CD4-positive, alpha-beta T cell treated with Interferon gamma for 1 hour (primary cell): Measurements from ENCODE around the gene TRERF1.
"Not testable (repeated sequence)": the region's sequence is repeated elsewhere in the genome, so short reads cannot be mapped to it uniquely, and the experiment has no call there.

Experiments used
- DNase-seq: peaks from one replicate; pipeline ENCODE4 v3.0.0-alpha.2; 2020

Gene TRERF1

DNA sequence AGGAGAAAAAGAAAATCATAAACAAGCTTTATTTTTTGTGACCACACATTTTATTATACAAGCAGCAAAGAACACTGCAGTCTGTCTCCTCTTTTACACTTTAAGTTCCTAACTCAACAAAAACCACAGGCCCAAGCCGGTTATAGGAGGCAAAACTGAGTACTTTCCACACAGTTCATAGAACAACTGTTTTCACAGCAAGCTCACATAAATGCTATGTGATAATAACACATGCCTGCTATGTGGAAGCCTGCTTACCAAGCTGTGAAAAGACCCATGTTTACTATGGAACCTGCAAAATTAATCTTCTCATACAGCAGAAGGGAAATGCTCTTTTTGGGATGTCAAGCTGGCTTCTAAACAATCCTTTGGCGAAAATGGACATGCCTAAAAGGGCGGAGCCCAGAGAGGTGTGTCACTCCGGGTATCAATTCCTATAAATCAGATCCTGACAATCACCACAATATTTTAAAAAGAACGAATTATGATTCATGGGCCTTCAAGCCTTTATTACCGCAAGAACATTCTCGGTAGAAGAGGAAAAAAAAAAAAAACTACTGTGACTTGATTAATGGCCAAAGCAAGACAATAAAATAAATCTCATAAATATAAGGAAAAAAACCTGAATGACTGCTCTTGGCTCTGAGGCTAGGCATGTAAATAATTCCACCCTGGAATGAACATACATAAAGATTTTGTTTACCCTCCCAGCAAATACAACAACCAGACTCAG, 2.6 kb downstream of the TRERF1 start:
- DNase-seq, result no peak

GRCh38 chr6:42448391-42448790, 3.3 kb downstream of the TRERF1 start:
- no peak for DNase-seq

GRCh38 chr6:42446996-42447395, 4.7 kb downstream of the TRERF1 start:
- no peak for DNase-seq

DNA sequence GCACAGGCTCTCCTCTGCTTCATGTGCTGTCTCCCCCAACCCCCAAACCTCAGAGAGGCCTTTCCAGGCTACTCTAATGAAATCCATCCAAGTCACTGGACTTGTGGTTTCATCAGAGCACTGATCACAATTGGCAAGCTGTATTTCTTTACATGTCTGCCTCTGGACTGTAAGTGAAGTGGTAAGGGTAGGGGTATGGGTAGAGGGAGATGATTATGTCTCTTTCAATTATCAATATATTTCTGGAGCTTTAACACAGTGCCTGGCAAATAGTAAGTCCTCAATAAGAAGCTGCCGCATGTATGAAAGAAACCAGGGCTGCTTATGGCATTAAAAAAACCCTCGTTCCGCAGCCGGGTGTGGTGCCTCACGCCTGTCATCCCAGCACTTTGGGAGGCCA, 5.4 kb downstream of the TRERF1 start:
- DNase-seq, result no peak

DNA sequence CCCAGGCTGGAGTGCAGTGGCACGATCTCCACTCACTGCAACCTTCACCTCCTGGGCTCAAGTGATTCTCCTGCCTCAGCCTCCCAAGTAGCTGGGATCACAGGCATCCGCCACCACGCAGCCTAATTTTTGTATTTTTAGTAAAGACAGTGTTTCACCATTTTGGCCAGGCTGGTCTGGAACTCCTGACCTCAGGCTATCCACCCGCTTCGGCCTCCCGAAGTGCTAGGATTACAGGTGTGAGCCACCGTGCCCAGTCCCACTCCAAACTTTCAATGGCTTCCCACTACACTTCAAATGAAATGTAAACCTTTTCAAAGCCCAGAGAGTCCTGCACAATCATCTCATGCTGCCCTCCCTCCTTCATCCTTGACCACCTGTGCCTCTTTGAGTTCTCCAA, 5.8 kb downstream of the TRERF1 start:
- DNase-seq, result not testable (repeated sequence)

DNA sequence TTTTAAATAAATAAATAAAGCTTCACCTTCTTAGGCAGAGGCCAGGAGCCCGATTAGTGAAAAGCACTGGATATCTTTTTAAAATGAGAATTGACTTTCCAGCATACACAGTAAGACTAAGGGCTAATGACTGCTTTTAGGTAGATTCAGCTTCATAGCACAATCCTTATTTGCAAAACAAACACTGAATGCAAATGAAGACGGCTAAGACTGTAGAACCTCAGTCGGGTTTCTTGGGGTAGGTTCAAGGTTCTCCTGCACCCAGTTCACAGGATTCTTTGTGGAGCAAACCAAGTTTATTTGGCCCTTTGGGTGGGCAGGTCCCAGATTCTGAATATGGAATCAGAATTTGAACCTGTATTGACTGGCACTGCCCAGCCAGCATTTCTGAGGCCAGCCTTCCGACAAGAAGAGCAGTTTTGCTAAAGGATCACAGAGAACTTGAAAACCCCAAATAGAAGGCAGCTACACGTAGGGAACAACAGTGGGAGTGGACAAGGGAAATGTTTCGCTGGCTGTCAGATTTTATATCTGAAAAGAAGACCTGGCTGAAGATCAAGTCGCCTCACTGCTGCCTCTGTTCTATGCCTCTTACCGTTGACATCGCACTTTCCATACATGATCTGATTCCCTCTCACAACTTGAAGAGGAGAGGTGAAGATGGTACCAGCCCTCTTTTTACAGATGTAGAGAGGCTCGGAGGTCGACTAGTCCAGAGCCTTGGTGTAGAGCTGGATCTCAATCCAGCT, 8.2 kb downstream of the TRERF1 start:
- DNase-seq, result no peak

GRCh38 chr6:42441697-42442081, 10.0 kb downstream of the TRERF1 start:
- no peak for DNase-seq

- no peak for DNase-seq
Measured at GRCh38 chr6:42440778-42441696, 10.7 kb downstream of the TRERF1 start.

- no peak for DNase-seq
Measured at GRCh38 chr6:42440027-42440426, 11.7 kb downstream of the TRERF1 start.

- no peak for DNase-seq
Measured at GRCh38 chr6:42436825-42437224, 14.9 kb downstream of the TRERF1 start.

DNA sequence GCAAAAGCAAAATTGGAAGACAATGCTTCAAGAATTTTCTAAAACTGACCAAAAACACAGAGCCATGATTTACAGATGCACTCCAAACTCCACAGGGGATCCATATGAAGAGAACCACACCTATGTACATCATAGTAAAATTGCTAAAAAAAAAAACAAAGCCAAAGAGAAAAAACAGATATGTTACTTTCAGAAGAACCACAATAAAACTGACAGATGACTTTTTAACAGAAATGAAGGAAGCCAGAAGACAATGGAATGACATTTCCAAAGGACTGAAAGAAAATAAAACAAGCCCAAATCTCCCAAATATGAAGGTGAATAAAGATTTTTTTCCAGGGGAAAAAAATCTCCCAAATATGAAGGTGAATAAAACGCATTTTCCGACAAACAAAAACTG, 17.5 kb downstream of the TRERF1 start:
- DNase-seq, result no peak

DNA sequence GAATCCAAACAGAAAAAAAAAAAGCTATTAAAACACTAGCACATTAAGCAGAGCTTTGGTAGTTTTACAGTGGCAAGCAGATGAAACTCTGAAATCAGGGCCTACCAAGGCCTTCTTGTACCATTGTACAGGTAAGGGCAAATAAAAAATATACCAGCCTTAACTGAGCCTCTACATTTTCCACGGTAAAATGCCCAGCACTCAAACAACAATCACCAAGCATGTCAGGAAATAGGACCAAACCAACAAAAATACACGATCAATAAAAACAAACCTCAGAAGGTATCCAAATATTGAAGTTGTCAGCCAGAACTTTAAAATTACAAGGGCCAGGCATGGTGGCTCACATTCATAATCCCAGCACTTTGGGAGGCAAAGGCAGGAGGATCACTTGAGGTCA, 18.3 kb downstream of the TRERF1 start:
- no peak for DNase-seq

GRCh38 chr6:42431877-42432276, 19.8 kb downstream of the TRERF1 start:
- DNase-seq, result no peak

GRCh38 chr6:42431356-42431755, 20.4 kb downstream of the TRERF1 start:
- no peak for DNase-seq

- no peak for DNase-seq
Measured at GRCh38 chr6:42429836-42430235, 21.9 kb downstream of the TRERF1 start.

DNA sequence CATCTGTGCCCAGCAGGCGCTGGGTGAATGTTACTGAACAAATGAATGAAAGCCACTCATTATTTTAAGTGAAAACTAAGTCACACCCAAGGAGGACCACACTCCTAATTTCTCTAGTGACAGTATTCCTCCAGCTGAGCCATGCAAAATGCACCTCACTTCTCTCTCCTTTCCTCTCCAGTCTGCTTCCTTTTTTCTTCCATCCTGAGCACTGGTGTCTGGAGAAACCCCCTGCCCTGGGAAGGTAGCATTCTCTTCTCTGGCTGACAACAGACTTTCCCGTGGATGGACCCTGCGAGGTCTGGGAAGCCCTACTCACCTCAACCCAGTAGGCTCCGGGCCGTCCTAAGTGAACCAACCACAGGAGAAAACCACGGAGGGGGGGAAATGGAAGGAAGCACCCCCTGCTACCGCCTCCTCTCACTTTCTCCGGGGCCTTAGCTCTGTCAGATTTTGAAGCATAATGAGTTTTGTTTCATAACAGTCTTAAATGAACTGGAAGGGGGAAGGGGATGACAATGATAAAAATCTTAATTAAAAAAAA, 22.6 kb downstream of the TRERF1 start:
- no peak for DNase-seq

DNA sequence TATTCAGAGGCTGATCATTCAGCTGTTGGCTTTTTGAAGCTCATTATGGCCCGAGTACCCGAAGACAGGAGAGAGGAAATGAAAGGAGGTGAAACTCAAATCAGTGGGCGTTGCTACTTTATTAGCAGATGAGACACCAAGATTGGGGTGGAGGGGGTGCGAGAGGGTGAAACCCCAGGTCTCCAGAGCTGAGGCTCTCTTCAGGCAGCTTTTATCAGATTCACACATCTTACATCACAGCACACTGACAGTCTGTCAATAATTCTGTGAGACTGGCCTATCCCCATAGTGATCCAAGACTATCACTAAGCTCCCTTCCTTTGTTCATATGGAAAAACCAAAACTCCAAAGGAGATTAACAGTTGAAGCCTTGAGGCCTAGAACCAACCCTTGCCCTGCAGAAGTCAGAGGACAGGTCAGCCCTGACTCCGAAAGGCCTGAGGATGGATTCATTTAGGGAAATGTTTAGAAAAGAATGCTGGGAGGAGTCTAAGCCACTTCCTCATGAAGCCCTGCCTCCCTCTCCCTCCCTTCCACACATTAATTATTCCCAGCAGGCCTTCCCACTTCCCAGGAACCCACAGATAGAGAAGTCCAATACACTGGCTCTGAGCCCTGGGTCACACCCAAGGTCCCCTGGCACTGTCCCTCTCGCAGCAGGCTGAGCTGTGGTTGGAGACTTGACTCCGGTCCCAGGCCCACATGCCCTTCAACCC, 23.2 kb downstream of the TRERF1 start:
- peak; percentile 20 for DNase-seq

DNA sequence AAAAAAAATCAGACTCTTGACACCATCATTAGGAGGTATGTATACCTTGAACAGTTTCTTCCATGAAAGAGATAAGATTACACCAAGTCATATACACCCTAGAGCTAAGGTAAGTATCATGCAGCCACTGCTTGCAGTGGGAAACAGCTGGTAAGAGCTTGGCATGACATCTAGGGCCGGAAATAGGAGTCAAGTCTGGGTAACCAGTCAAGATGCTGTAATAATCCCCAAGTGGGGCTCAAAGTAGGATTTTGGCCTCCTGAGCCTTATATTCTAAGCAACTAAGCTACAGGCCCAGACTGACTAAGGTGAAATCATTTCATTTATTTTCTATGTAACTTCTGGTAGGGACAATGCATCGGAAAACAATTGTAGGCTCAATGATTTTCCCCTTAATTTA, 23.9 kb downstream of the TRERF1 start:
- no peak for DNase-seq

GRCh38 chr6:42426191-42426590, 25.5 kb downstream of the TRERF1 start:
- no peak for DNase-seq

DNA sequence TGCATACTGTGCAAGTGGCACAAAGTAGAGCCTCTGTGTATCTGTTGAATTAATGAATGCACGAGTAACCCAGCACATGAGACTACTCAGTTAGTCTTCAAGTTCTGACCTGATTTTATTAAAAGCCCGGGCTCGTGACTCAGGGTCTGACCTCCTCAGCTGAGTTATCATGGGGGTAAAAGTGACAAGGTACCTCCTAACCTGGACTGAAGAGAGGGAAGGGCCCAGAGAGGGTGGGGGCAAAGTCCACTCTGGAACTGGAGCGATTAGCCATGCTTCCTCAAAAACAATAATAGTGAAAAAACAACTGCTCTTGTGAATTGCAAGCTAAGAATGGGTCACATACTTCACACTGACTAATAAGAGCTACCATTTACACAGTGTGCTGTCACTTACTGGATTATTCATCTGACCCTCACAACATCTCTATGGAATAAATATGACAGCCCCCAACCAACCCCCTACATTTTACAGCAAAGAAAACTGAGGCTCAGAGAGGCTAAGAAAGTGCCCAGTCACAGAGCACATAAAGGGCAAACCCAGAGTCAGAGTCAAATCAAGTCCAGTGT, 26.7 kb downstream of the TRERF1 start:
- no peak for DNase-seq

DNA sequence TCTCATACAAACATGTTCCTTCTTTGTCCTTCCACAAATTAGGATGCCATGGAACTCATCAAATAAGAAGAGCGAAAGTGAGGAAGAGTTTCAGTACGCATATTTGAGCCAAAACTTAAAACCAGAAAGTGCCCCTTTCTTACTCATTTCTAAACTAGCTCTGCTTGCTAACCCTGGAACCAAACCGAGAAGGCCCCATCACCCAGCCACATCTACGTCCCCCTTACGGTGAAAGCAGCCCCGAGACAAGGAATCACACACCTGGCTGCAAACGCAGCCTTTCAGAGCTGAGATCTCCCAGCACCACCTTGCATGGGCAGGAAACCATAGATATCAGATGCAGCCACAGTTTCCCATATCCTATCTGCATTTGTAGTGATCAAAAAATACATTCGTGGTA, 28.5 kb downstream of the TRERF1 start:
- DNase-seq, result no peak

DNA sequence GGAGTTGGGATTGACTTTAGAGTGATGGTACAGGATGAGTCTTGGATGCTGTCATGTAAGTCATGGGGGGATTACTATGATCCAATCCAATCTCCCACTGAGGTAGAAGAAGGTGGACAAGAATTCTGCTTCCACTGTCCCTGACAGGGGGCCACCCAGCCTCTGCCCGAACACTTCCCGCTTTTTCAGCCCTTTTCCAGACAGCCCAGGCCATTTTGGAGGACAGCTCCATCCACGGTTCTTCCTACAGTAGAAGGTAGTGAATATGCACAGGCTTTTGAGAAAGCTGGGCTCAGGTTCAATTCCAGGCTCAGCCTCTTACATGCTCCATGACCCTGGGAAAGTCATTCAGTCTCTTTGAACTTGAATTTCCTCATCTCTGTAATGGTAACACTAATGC, 31.0 kb downstream of the TRERF1 start:
- DNase-seq, result no peak
